Measurements from ENCODE around the gene SMARCB1.

The SMARCB1 gene

GRCh38 chr22:23828800-23829680 is 42.3 kb downstream of the SMARCB1 start:
- Histone ChIP-seq H3K4me3 (ENCODE audit: low read length in 2 of 2) (peak overlapping the region in 1 of 2 donors; percentile 10), H3K9me3 (replicated peaks in 1 of 2; ENCODE audit: control insufficient read depth in 2 of 2, insufficient read depth in 1 of 2, low read depth in 1 of 2, low read length in 2 of 2) (peaks cover 0 to 2% of the 10 kb centered on the region in 2 donors), H3K36me3 (replicated peaks in 1 of 2; ENCODE audit: control insufficient read depth in 2 of 2, insufficient read depth in 2 of 2, low read length in 2 of 2) (peaks cover 67 to 96% of the 10 kb centered on the region in 2 donors), H3K27me3 (ENCODE audit: control insufficient read depth in 3 of 3, insufficient read depth in 3 of 3, low read depth in 1 of 3, low read length in 3 of 3) (no peaks in the 10 kb centered on the region), H3K4me2 (ENCODE audit: insufficient read depth, low read length, poor library complexity, severe bottlenecking) (no peak overlapping the region), H3K79me1 (ENCODE audit: low read depth, low read length) (peaks cover 11% of the 10 kb centered on the region), H3K14ac (ENCODE audit: low read length) (no peak overlapping the region), H2BK12ac (ENCODE audit: low read length) (no peak overlapping the region), H3K4me1 (ENCODE audit: control insufficient read depth in 2 of 2, insufficient read depth in 1 of 2, low read depth in 1 of 2, low read length in 2 of 2) (peaks cover 0 to 3% of the 10 kb centered on the region in 2 donors), H2AFZ (ENCODE audit: low read length) (no peak overlapping the region), H2AK5ac (ENCODE audit: low read depth, low read length) (no peak overlapping the region), H3K4ac (ENCODE audit: low read length) (no peak overlapping the region), H3K23ac (ENCODE audit: low read depth, low read length, poor library complexity) (peak overlapping the region; percentile 52), H3K18ac (ENCODE audit: low read length) (no peak overlapping the region), H4K8ac (ENCODE audit: low read depth, low read length) (no peak overlapping the region), H4K91ac (ENCODE audit: low read depth, low read length, poor library complexity) (no peak overlapping the region), H2BK15ac (ENCODE audit: low read length) (no peak overlapping the region), H3K9ac (ENCODE audit: low read depth, low read length, poor library complexity) (no peak overlapping the region), H2BK5ac (ENCODE audit: low read length) (peak overlapping the region; percentile 69), H3K27ac (replicated peaks; ENCODE audit: low read length) (no peak overlapping the region), H2BK120ac (ENCODE audit: low read depth, low read length) (no peak overlapping the region)
- WGBS, 2 donors (ENCODE audit: extremely low coverage in 2 of 2, insufficient read length in 2 of 2, insufficient replicate concordance in 1 of 2) = no CpG with 5 or more reads among the region's 10 CpGs
- DNase-seq (ENCODE audit: low spot score) = no peak

GRCh38 chr22:23829845-23830372 is 43.1 kb downstream of the SMARCB1 start:
- H3K27me3 ChIP-seq (ENCODE audit: control insufficient read depth in 3 of 3, insufficient read depth in 3 of 3, low read depth in 1 of 3, low read length in 3 of 3) = no peaks in the 10 kb centered on the region
- no peak overlapping the region for H3K4me3 ChIP-seq (ENCODE audit: low read length in 2 of 2)
- no peak overlapping the region for H2AFZ ChIP-seq (ENCODE audit: low read length)
- no peak overlapping the region for H2BK5ac ChIP-seq (ENCODE audit: low read length)
- H2AK5ac ChIP-seq (ENCODE audit: low read depth, low read length) = no peak overlapping the region
- H2BK120ac ChIP-seq (ENCODE audit: low read depth, low read length) = no peak overlapping the region
- H3K14ac ChIP-seq (ENCODE audit: low read length) = no peak overlapping the region
- H3K9me3 ChIP-seq (replicated peaks in 1 of 2; ENCODE audit: control insufficient read depth in 2 of 2, insufficient read depth in 1 of 2, low read depth in 1 of 2, low read length in 2 of 2) = peaks cover 0 to 2% of the 10 kb centered on the region in 2 donors
- no peak overlapping the region for H3K9ac ChIP-seq (ENCODE audit: low read depth, low read length, poor library complexity)
- no peak overlapping the region for H3K18ac ChIP-seq (ENCODE audit: low read length)
- no peak overlapping the region for H4K91ac ChIP-seq (ENCODE audit: low read depth, low read length, poor library complexity)
- H3K4me1 ChIP-seq (ENCODE audit: control insufficient read depth in 2 of 2, insufficient read depth in 1 of 2, low read depth in 1 of 2, low read length in 2 of 2) = peaks cover 0 to 3% of the 10 kb centered on the region in 2 donors
- peaks cover 65 to 94% of the 10 kb centered on the region in 2 donors for H3K36me3 ChIP-seq (replicated peaks in 1 of 2; ENCODE audit: control insufficient read depth in 2 of 2, insufficient read depth in 2 of 2, low read length in 2 of 2)
- no peak overlapping the region for H2BK15ac ChIP-seq (ENCODE audit: low read length)
- H3K79me1 ChIP-seq (ENCODE audit: low read depth, low read length) = peaks cover 11% of the 10 kb centered on the region
- no peak overlapping the region for H2BK12ac ChIP-seq (ENCODE audit: low read length)
- H4K8ac ChIP-seq (ENCODE audit: low read depth, low read length) = no peak overlapping the region
- no peak overlapping the region for H3K4ac ChIP-seq (ENCODE audit: low read length)
- no CpG with 5 or more reads among the region's 7 CpGs for WGBS, 2 donors (ENCODE audit: extremely low coverage in 2 of 2, insufficient read length in 2 of 2, insufficient replicate concordance in 1 of 2)
- no peak overlapping the region for H3K27ac ChIP-seq (replicated peaks; ENCODE audit: low read length)
- no peak for DNase-seq (ENCODE audit: low spot score)
- no peak overlapping the region for H3K4me2 ChIP-seq (ENCODE audit: insufficient read depth, low read length, poor library complexity, severe bottlenecking)
- no peak overlapping the region for H3K23ac ChIP-seq (ENCODE audit: low read depth, low read length, poor library complexity)

- H4K8ac ChIP-seq (ENCODE audit: low read depth, low read length) = no peak overlapping the region
- no peak overlapping the region for H2BK15ac ChIP-seq (ENCODE audit: low read length)
- no peak overlapping the region for H3K23ac ChIP-seq (ENCODE audit: low read depth, low read length, poor library complexity)
- no peak overlapping the region for H3K4me3 ChIP-seq (ENCODE audit: low read length in 2 of 2)
- no peak overlapping the region for H3K18ac ChIP-seq (ENCODE audit: low read length)
- WGBS, 2 donors (ENCODE audit: extremely low coverage in 2 of 2, insufficient read length in 2 of 2, insufficient replicate concordance in 1 of 2) = no CpG with 5 or more reads among the region's 8 CpGs
- H2AK5ac ChIP-seq (ENCODE audit: low read depth, low read length) = no peak overlapping the region
- no peak for DNase-seq (ENCODE audit: low spot score)
- H3K9ac ChIP-seq (ENCODE audit: low read depth, low read length, poor library complexity) = no peak overlapping the region
- H3K4me1 ChIP-seq (ENCODE audit: control insufficient read depth in 2 of 2, insufficient read depth in 1 of 2, low read depth in 1 of 2, low read length in 2 of 2) = no peaks in the 10 kb centered on the region
- H2AFZ ChIP-seq (ENCODE audit: low read length) = no peak overlapping the region
- no peak overlapping the region for H3K14ac ChIP-seq (ENCODE audit: low read length)
- no peak overlapping the region for H3K4me2 ChIP-seq (ENCODE audit: insufficient read depth, low read length, poor library complexity, severe bottlenecking)
- H3K9me3 ChIP-seq (replicated peaks in 1 of 2; ENCODE audit: control insufficient read depth in 2 of 2, insufficient read depth in 1 of 2, low read depth in 1 of 2, low read length in 2 of 2) = peaks cover 0 to 2% of the 10 kb centered on the region in 2 donors
- no peak overlapping the region for H2BK12ac ChIP-seq (ENCODE audit: low read length)
- H4K91ac ChIP-seq (ENCODE audit: low read depth, low read length, poor library complexity) = no peak overlapping the region
- H2BK5ac ChIP-seq (ENCODE audit: low read length) = no peak overlapping the region
- no peak overlapping the region for H3K4ac ChIP-seq (ENCODE audit: low read length)
- H3K27ac ChIP-seq (replicated peaks; ENCODE audit: low read length) = no peak overlapping the region
- H2BK120ac ChIP-seq (ENCODE audit: low read depth, low read length) = no peak overlapping the region
- H3K27me3 ChIP-seq (ENCODE audit: control insufficient read depth in 3 of 3, insufficient read depth in 3 of 3, low read depth in 1 of 3, low read length in 3 of 3) = no peaks in the 10 kb centered on the region
- peaks cover 9% of the 10 kb centered on the region for H3K79me1 ChIP-seq (ENCODE audit: low read depth, low read length)
- H3K36me3 ChIP-seq (replicated peaks in 1 of 2; ENCODE audit: control insufficient read depth in 2 of 2, insufficient read depth in 2 of 2, low read length in 2 of 2) = peaks cover 65 to 94% of the 10 kb centered on the region in 2 donors
Observed at GRCh38 chr22:23831261-23831660, 44.5 kb downstream of the SMARCB1 start.

- Histone ChIP-seq H3K18ac (ENCODE audit: low read length) (no peak overlapping the region), H2BK15ac (ENCODE audit: low read length) (no peak overlapping the region), H3K4me3 (ENCODE audit: low read length in 2 of 2) (peak overlapping the region in 1 of 2 donors; percentile 39), H2AK5ac (ENCODE audit: low read depth, low read length) (no peak overlapping the region), H3K36me3 (replicated peaks in 1 of 2; ENCODE audit: control insufficient read depth in 2 of 2, insufficient read depth in 2 of 2, low read length in 2 of 2) (peaks cover 60 to 93% of the 10 kb centered on the region in 2 donors), H3K23ac (ENCODE audit: low read depth, low read length, poor library complexity) (peak overlapping the region; percentile 87), H3K27me3 (ENCODE audit: control insufficient read depth in 3 of 3, insufficient read depth in 3 of 3, low read depth in 1 of 3, low read length in 3 of 3) (no peaks in the 10 kb centered on the region), H2BK5ac (ENCODE audit: low read length) (peak overlapping the region; percentile 48), H2BK12ac (ENCODE audit: low read length) (no peak overlapping the region), H3K4ac (ENCODE audit: low read length) (no peak overlapping the region), H2AFZ (ENCODE audit: low read length) (no peak overlapping the region), H3K9me3 (replicated peaks in 1 of 2; ENCODE audit: control insufficient read depth in 2 of 2, insufficient read depth in 1 of 2, low read depth in 1 of 2, low read length in 2 of 2) (peaks cover 0 to 2% of the 10 kb centered on the region in 2 donors), H3K79me1 (ENCODE audit: low read depth, low read length) (peaks cover 8% of the 10 kb centered on the region), H3K4me2 (ENCODE audit: insufficient read depth, low read length, poor library complexity, severe bottlenecking) (no peak overlapping the region), H3K14ac (ENCODE audit: low read length) (no peak overlapping the region), H3K27ac (replicated peaks; ENCODE audit: low read length) (no peak overlapping the region), H2BK120ac (ENCODE audit: low read depth, low read length) (no peak overlapping the region), H3K9ac (ENCODE audit: low read depth, low read length, poor library complexity) (peak overlapping the region; percentile 72), H4K8ac (ENCODE audit: low read depth, low read length) (no peak overlapping the region), H3K4me1 (ENCODE audit: control insufficient read depth in 2 of 2, insufficient read depth in 1 of 2, low read depth in 1 of 2, low read length in 2 of 2) (no peaks in the 10 kb centered on the region), H4K91ac (ENCODE audit: low read depth, low read length, poor library complexity) (no peak overlapping the region)
- DNase-seq (ENCODE audit: low spot score) = no peak
- no CpG with 5 or more reads among the region's 10 CpGs for WGBS, 2 donors (ENCODE audit: extremely low coverage in 2 of 2, insufficient read length in 2 of 2, insufficient replicate concordance in 1 of 2)
Observed at GRCh38 chr22:23831781-23832180, 45.0 kb downstream of the SMARCB1 start.
